ENCODE results near the gene ZBTB17. TPM values are rescaled to one million over a fixed set of nuclear protein-coding genes. Genes with fewer than 3 reads are reported as not detected.
A peak's percentile ranks its signal among the peaks of the same experiment; 100 is the strongest.

The ZBTB17 gene
- polyA plus RNA-seq, 1 experiment = 21.4 TPM

GRCh38 chr1:15969321-15969880 is 6.5 kb downstream of the ZBTB17 start:
- ChIA-PET POLR2A (no interaction called here), CTCF (interaction anchor here (1.0 to 1.5 kb wide), 2 partner anchors 153 to 154 kb away, joined by 5 read pairs; no protein-coding TSS in a partner anchor)
- TF ChIP-seq CTCF (IDR thresholded peaks at IDR 0.05; ENCODE audit: low read depth, low read length) = no peak
- Histone ChIP-seq H3K4me3 (ENCODE audit: low read depth, low read length) (no peak overlapping the region), H3K27ac (ENCODE audit: low read depth, low read length) (no peak overlapping the region), H3K27me3 (ENCODE audit: control insufficient read depth, insufficient read depth, low read length) (no peaks in the 10 kb centered on the region), H3K9me3 (ENCODE audit: control insufficient read depth, insufficient read depth, low read length) (peaks cover 12% of the 10 kb centered on the region)
- no peak for DNase-seq (ENCODE audit: low read depth, low spot score)

- no peak for TF ChIP-seq CTCF (IDR thresholded peaks at IDR 0.05; ENCODE audit: low read depth, low read length)
- Histone ChIP-seq H3K4me3 (ENCODE audit: low read depth, low read length) (no peak overlapping the region), H3K9me3 (ENCODE audit: control insufficient read depth, insufficient read depth, low read length) (peaks cover 12% of the 10 kb centered on the region), H3K27ac (ENCODE audit: low read depth, low read length) (no peak overlapping the region), H3K27me3 (ENCODE audit: control insufficient read depth, insufficient read depth, low read length) (no peaks in the 10 kb centered on the region)
- ChIA-PET POLR2A (no interaction called here), CTCF (interaction anchor here (1.0 to 1.5 kb wide), 2 partner anchors 152 to 153 kb away, joined by 5 read pairs; no protein-coding TSS in a partner anchor)
- no peak for DNase-seq (ENCODE audit: low read depth, low spot score)
Observed at GRCh38 chr1:15968172-15968571, 7.7 kb downstream of the ZBTB17 start.

- ChIA-PET POLR2A (no interaction called here), CTCF (interaction anchor here (1.0 to 1.1 kb wide), 3 partner anchors 8 to 15 kb away, joined by 3 to 4 read pairs (median 3); no protein-coding TSS in a partner anchor)
- no peak overlapping the region for H3K27ac ChIP-seq (ENCODE audit: low read depth, low read length)
- no peak overlapping the region for H3K4me3 ChIP-seq (ENCODE audit: low read depth, low read length)
- DNase-seq (ENCODE audit: low read depth, low spot score) = no peak
- no peaks in the 10 kb centered on the region for H3K27me3 ChIP-seq (ENCODE audit: control insufficient read depth, insufficient read depth, low read length)
- H3K9me3 ChIP-seq (ENCODE audit: control insufficient read depth, insufficient read depth, low read length) = peaks cover 12% of the 10 kb centered on the region
- no peak for TF ChIP-seq CTCF (IDR thresholded peaks at IDR 0.05; ENCODE audit: low read depth, low read length)
Observed at GRCh38 chr1:15966956-15967344, 9.0 kb downstream of the ZBTB17 start.

- ChIA-PET CTCF (interaction anchor here (1.0 to 1.1 kb wide), 3 partner anchors 8 to 15 kb away, joined by 3 to 4 read pairs (median 3); no protein-coding TSS in a partner anchor), POLR2A (no interaction called here)
- Histone ChIP-seq H3K9me3 (ENCODE audit: control insufficient read depth, insufficient read depth, low read length) (peaks cover 12% of the 10 kb centered on the region), H3K4me3 (ENCODE audit: low read depth, low read length) (no peak overlapping the region), H3K27ac (ENCODE audit: low read depth, low read length) (peak overlapping the region; percentile 84), H3K27me3 (ENCODE audit: control insufficient read depth, insufficient read depth, low read length) (no peaks in the 10 kb centered on the region)
- DNase-seq (ENCODE audit: low read depth, low spot score) = no peak
- TF ChIP-seq CTCF (IDR thresholded peaks at IDR 0.05; ENCODE audit: low read depth, low read length) = no peak
Observed at GRCh38 chr1:15966081-15966955, 9.6 kb downstream of the ZBTB17 start.

GRCh38 chr1:15965228-15965767 is 10.6 kb downstream of the ZBTB17 start:
- Histone ChIP-seq H3K27ac (ENCODE audit: low read depth, low read length) (no peak overlapping the region), H3K27me3 (ENCODE audit: control insufficient read depth, insufficient read depth, low read length) (no peaks in the 10 kb centered on the region), H3K4me3 (ENCODE audit: low read depth, low read length) (no peak overlapping the region), H3K9me3 (ENCODE audit: control insufficient read depth, insufficient read depth, low read length) (peaks cover 12% of the 10 kb centered on the region)
- no peak for TF ChIP-seq CTCF (IDR thresholded peaks at IDR 0.05; ENCODE audit: low read depth, low read length)
- ChIA-PET CTCF (no interaction called here), POLR2A (no interaction called here)
- no peak for DNase-seq (ENCODE audit: low read depth, low spot score)
